ENCODE measurements around the gene ETV6. TPM values are rescaled to one million over a fixed set of nuclear protein-coding genes. Genes with fewer than 3 reads are reported as not detected.

The ETV6 gene
- total RNA-seq, 1 experiment from 2014 or later = 14.1 TPM

DNA sequence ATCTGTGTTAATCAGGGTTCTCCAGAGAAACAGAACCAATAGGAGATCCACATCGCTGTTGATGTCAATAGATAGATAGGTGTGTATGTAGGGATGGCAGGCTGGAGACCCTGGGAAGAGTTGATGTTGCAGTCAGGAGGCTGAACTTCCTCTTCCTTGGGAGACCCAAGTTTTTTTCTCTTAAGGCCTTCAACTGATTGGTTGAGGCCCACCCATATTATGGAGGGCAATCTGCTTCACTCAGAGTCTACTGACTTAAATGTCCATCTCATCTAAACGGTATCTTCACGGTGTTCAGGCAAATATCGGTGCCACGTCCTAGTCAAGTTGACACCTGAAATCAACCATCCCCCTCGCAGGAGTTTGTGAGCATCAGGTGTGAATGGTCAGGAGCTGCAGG is 63.0 kb downstream of the ETV6 start:
- Histone ChIP-seq H2AFZ (ENCODE audit: low read depth, low read length, poor library complexity, severe bottlenecking) (no peak overlapping the region), H4K20me1 (ENCODE audit: insufficient read depth) (no peaks in the 10 kb centered on the region), H3K27me3 (ENCODE audit: insufficient read depth, low read length) (no peaks in the 10 kb centered on the region), H3K9me3 (ENCODE audit: control insufficient read depth in 1 of 2, insufficient read depth in 1 of 2, low read depth in 1 of 2, low read length in 2 of 2) (no peaks in the 10 kb centered on the region), H3K9ac (ENCODE audit: low read length) (no peak overlapping the region), H3K9me2 (ENCODE audit: insufficient read depth) (no peaks in the 10 kb centered on the region), H3K79me2 (ENCODE audit: insufficient read depth, low read length) (no peaks in the 10 kb centered on the region), H3K4me1 (ENCODE audit: control insufficient read depth in 1 of 2, insufficient read depth in 2 of 2, low read length in 2 of 2) (no peaks in the 10 kb centered on the region), H3K36me3 (ENCODE audit: control insufficient read depth in 1 of 2, insufficient read depth in 2 of 2, low read length in 2 of 2) (no peaks in the 10 kb centered on the region), H3K27ac (ENCODE audit: low read depth, low read length) (no peak overlapping the region), H3K4me2 (ENCODE audit: low read length) (no peak overlapping the region), H3K4me3 (replicated peaks in 1 of 2; ENCODE audit: low read depth in 1 of 2, low read length in 2 of 2) (no peak overlapping the region)
- TF ChIP-seq EZH2phosphoT487 (IDR thresholded peaks at IDR 0.05; ENCODE audit: borderline replicate concordance) (no peak), ZFX (IDR thresholded peaks at IDR 0.05) (no peak), RAD21 (IDR thresholded peaks at IDR 0.05; ENCODE audit: low read depth) (no peak), ELF1 (IDR thresholded peaks at IDR 0.05; ENCODE audit: borderline replicate concordance, low read depth) (no peak), JUND (IDR thresholded peaks at IDR 0.05) (no peak), TCF7L2 (IDR thresholded peaks at IDR 0.05; ENCODE audit: borderline replicate concordance, extremely low read depth, insufficient read depth, insufficient read length) (no peak), POLR2A (IDR thresholded peaks at IDR 0.05; ENCODE audit: borderline replicate concordance, extremely low read depth, insufficient read depth, insufficient read length) (no peak), YY1 (IDR thresholded peaks at IDR 0.05; ENCODE audit: extremely low read depth, insufficient replicate concordance, low read depth, low read length) (no peak), EGR1 (IDR thresholded peaks at IDR 0.05; ENCODE audit: low read depth) (no peak), SP1 (IDR thresholded peaks at IDR 0.05; ENCODE audit: low read depth) (no peak)
- TF ChIP-seq, protein P1, sequence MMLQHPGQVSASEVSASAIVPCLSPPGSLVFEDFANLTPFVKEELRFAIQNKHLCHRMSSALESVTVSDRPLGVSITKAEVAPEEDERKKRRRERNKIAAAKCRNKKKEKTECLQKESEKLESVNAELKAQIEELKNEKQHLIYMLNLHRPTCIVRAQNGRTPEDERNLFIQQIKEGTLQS (IDR thresholded peaks at IDR 0.05) = no peak
- TF ChIP-seq, protein P2, sequence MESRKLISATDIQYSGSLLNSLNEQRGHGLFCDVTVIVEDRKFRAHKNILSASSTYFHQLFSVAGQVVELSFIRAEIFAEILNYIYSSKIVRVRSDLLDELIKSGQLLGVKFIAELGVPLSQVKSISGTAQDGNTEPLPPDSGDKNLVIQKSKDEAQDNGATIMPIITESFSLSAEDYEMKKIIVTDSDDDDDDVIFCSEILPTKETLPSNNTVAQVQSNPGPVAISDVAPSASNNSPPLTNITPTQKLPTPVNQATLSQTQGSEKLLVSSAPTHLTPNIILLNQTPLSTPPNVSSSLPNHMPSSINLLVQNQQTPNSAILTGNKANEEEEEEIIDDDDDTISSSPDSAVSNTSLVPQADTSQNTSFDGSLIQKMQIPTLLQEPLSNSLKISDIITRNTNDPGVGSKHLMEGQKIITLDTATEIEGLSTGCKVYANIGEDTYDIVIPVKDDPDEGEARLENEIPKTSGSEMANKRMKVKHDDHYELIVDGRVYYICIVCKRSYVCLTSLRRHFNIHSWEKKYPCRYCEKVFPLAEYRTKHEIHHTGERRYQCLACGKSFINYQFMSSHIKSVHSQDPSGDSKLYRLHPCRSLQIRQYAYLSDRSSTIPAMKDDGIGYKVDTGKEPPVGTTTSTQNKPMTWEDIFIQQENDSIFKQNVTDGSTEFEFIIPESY (IDR thresholded peaks at IDR 0.05; ENCODE audit: extremely low read depth, insufficient replicate concordance, low read length) = no peak
- TF ChIP-seq, protein P3, sequence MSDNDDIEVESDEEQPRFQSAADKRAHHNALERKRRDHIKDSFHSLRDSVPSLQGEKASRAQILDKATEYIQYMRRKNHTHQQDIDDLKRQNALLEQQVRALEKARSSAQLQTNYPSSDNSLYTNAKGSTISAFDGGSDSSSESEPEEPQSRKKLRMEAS (IDR thresholded peaks at IDR 0.05) = no peak
- TF ChIP-seq, protein P4, sequence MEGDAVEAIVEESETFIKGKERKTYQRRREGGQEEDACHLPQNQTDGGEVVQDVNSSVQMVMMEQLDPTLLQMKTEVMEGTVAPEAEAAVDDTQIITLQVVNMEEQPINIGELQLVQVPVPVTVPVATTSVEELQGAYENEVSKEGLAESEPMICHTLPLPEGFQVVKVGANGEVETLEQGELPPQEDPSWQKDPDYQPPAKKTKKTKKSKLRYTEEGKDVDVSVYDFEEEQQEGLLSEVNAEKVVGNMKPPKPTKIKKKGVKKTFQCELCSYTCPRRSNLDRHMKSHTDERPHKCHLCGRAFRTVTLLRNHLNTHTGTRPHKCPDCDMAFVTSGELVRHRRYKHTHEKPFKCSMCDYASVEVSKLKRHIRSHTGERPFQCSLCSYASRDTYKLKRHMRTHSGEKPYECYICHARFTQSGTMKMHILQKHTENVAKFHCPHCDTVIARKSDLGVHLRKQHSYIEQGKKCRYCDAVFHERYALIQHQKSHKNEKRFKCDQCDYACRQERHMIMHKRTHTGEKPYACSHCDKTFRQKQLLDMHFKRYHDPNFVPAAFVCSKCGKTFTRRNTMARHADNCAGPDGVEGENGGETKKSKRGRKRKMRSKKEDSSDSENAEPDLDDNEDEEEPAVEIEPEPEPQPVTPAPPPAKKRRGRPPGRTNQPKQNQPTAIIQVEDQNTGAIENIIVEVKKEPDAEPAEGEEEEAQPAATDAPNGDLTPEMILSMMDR (IDR thresholded peaks at IDR 0.05 in 2 of 3, conservative IDR thresholded peaks at IDR 0.05 in 1 of 3; ENCODE audit: borderline replicate concordance in 1 of 3, insufficient read depth in 1 of 3, low read depth in 2 of 3, low read length in 2 of 3) = no peak
- RAD21 ChIA-PET (ENCODE audit: low non-redundant PET in 1 of 2, low total read pairs in 2 of 2, uncharacterized antibody in 2 of 2, unreplicated experiment in 2 of 2) = no interaction called here
- no peak for ATAC-seq
- no peak for DNase-seq (ENCODE audit: low read depth, low spot score)
- POLR2A ChIA-PET = no interaction called here
- CTCF ChIA-PET = no interaction called here
- intact Hi-C loops (cut with micrococcal nuclease) = no loop called here
- no TSS peak for BruUV-seq (replicated peaks)
